ENCODE data around the gene NEU4.

NEU4 gene

GRCh38 chr2:241865957-241866789 lies 57.2 kb downstream of the NEU4 start:
- no peak for DNase-seq (ENCODE audit: low read depth)

All from HS-27A (cell line).